ENCODE results near the gene PSMD1. TPM values are rescaled to one million over a fixed set of nuclear protein-coding genes. Genes with fewer than 3 reads are reported as not detected.

PSMD1 gene
- total and polyA plus RNA-seq, 2 of the 8 experiments (the other 6 are each of a cell fraction or from before 2014, with no cell fraction given): 179 to 272 TPM

GRCh38 chr2:231065966-231066365 lies 9.3 kb downstream of the PSMD1 start:
- no peak overlapping the region for H3K27ac ChIP-seq (ENCODE audit: low read depth, low read length)
- no peak overlapping the region for H2AFZ ChIP-seq (ENCODE audit: low read length)
- H2BK5ac ChIP-seq (ENCODE audit: low read depth, low read length): no peak overlapping the region
- no peak overlapping the region for H3K14ac ChIP-seq (ENCODE audit: insufficient read length)
- no peak overlapping the region for H3K4me2 ChIP-seq (ENCODE audit: insufficient read depth in 1 of 2, low read depth in 2 of 2, low read length in 2 of 2)
- no peaks in the 10 kb centered on the region for H3K9me3 ChIP-seq (ENCODE audit: insufficient read depth in 2 of 2, low read depth in 1 of 2, low read length in 1 of 2)
- 96% methylated on average over 1 of the region's 1 CpG; no CpG with 5 or more reads in 1 of the 2 experiments for WGBS, 2 experiments (ENCODE audit: extremely low coverage in 1 of 2, insufficient coverage in 1 of 2, insufficient read length in 1 of 2, insufficient replicate concordance in 2 of 2, low coverage in 1 of 2, low lambda C conversion rate in 2 of 2, missing lambda C conversion rate in 1 of 2)
- no peaks in the 10 kb centered on the region for H3K23me2 ChIP-seq (ENCODE audit: low read depth, low read length)
- H3K79me1 ChIP-seq (ENCODE audit: low read depth, low read length): no peaks in the 10 kb centered on the region
- H4K20me1 ChIP-seq (replicated peaks in 1 of 2; ENCODE audit: control insufficient read depth in 1 of 2, insufficient read depth in 2 of 2, low read length in 2 of 2): peaks cover 2 to 4% of the 10 kb centered on the region in 2 experiments
- H3K18ac ChIP-seq (ENCODE audit: extremely low read depth, low read length): no peak overlapping the region
- no peak overlapping the region for H4K5ac ChIP-seq (ENCODE audit: insufficient read length, low read depth, low read length)
- H2BK120ac ChIP-seq (replicated peaks; ENCODE audit: low read depth, low read length): no peak overlapping the region
- H3K4me1 ChIP-seq (replicated peaks in 1 of 4; ENCODE audit: control insufficient read depth in 3 of 4, insufficient read depth in 4 of 4, low read length in 3 of 4): no peaks in the 10 kb centered on the region
- peaks cover 24 to 79% (median 59%) of the 10 kb centered on the region in 4 experiments for H3K36me3 ChIP-seq (ENCODE audit: control insufficient read depth in 2 of 4, insufficient read depth in 4 of 4, low read length in 3 of 4)
- no peaks in the 10 kb centered on the region for H3K27me3 ChIP-seq (replicated peaks in 1 of 4; ENCODE audit: control insufficient read depth in 3 of 4, extremely low read depth in 1 of 4, insufficient read depth in 3 of 4, low read length in 3 of 4)
- no peak overlapping the region for H2BK12ac ChIP-seq (ENCODE audit: low read depth, low read length)
- no peak overlapping the region for H3K4me3 ChIP-seq (ENCODE audit: extremely low read depth in 1 of 4, insufficient read depth in 2 of 4, low read depth in 3 of 4, low read length in 4 of 4)
- H4K8ac ChIP-seq (ENCODE audit: extremely low read depth, insufficient read depth, low read length): no peak overlapping the region
- POLR2A ChIA-PET (ENCODE audit: partially characterized antibody): no interaction called here
- no peak overlapping the region for H2AK5ac ChIP-seq (ENCODE audit: low read depth, low read length)
- no peak overlapping the region for H4K91ac ChIP-seq (replicated peaks; ENCODE audit: insufficient read length, low read length)
- H2BK20ac ChIP-seq (ENCODE audit: low read length): no peak overlapping the region
- H3K9ac ChIP-seq (replicated peaks in 1 of 4; ENCODE audit: extremely low read depth in 1 of 4, low read depth in 3 of 4, low read length in 3 of 4): no peak overlapping the region
- H3K79me2 ChIP-seq (ENCODE audit: control insufficient read depth in 1 of 2, insufficient read depth in 2 of 2, low read length in 2 of 2): peaks cover 0 to 6% of the 10 kb centered on the region in 2 experiments; a peak in 2 of 4 replicates
- DNase-seq (ENCODE audit: low read depth in 1 of 2, low spot score in 2 of 2) (no peak), FAIRE-seq (no peak)
- no peak overlapping the region for H2BK15ac ChIP-seq (ENCODE audit: low read length)
- no peak overlapping the region for H3K23ac ChIP-seq (ENCODE audit: insufficient read length)
- no peak overlapping the region for H3K56ac ChIP-seq (replicated peaks; ENCODE audit: insufficient read length, low read depth, low read length)
- CTCF ChIA-PET (ENCODE audit: partially characterized antibody): interaction anchor here (0.8 kb wide), 1 partner anchor 9 kb away, joined by 3 read pairs; the partner anchor contains the start of gene PSMD1
- H3K4ac ChIP-seq (replicated peaks; ENCODE audit: insufficient read length, low read depth, low read length): no peak overlapping the region
- TF ChIP-seq RXRA (IDR thresholded peaks at IDR 0.05; ENCODE audit: insufficient read depth, low read depth, low read length) (no peak), CTCF (IDR thresholded peaks at IDR 0.05; ENCODE audit: control extremely low read depth in 1 of 3, insufficient read depth in 1 of 3, low read depth in 1 of 3, low read length in 3 of 3) (no peak), POLR2A (IDR thresholded peaks at IDR 0.05; ENCODE audit: control extremely low read depth in 1 of 2, low read depth in 2 of 2, low read length in 2 of 2) (no peak), KDM4A (IDR thresholded peaks at IDR 0.05; ENCODE audit: low read depth, low read length, severe bottlenecking) (no peak), HDAC2 (IDR thresholded peaks at IDR 0.05; ENCODE audit: borderline replicate concordance in 1 of 2, low read depth in 2 of 2, low read length in 2 of 2) (no peak), MAX (IDR thresholded peaks at IDR 0.05) (no peak), KDM5A (IDR thresholded peaks at IDR 0.05; ENCODE audit: low read length) (no peak), CHD2 (IDR thresholded peaks at IDR 0.05; ENCODE audit: low read length) (no peak), EP300 (IDR thresholded peaks at IDR 0.05; ENCODE audit: borderline replicate concordance in 1 of 2, low read depth in 2 of 2, low read length in 2 of 2) (no peak), RAD21 (IDR thresholded peaks at IDR 0.05 in 1 of 2, conservative IDR thresholded peaks at IDR 0.05 in 1 of 2; ENCODE audit: low read depth in 2 of 2, low read length in 2 of 2) (no peak), GTF2F1 (IDR thresholded peaks at IDR 0.05; ENCODE audit: borderline replicate concordance, low read depth, low read length) (no peak)
